ENCODE measurements around the gene SASS6.

The SASS6 gene, protein sequence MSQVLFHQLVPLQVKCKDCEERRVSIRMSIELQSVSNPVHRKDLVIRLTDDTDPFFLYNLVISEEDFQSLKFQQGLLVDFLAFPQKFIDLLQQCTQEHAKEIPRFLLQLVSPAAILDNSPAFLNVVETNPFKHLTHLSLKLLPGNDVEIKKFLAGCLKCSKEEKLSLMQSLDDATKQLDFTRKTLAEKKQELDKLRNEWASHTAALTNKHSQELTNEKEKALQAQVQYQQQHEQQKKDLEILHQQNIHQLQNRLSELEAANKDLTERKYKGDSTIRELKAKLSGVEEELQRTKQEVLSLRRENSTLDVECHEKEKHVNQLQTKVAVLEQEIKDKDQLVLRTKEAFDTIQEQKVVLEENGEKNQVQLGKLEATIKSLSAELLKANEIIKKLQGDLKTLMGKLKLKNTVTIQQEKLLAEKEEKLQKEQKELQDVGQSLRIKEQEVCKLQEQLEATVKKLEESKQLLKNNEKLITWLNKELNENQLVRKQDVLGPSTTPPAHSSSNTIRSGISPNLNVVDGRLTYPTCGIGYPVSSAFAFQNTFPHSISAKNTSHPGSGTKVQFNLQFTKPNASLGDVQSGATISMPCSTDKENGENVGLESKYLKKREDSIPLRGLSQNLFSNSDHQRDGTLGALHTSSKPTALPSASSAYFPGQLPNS

DNA sequence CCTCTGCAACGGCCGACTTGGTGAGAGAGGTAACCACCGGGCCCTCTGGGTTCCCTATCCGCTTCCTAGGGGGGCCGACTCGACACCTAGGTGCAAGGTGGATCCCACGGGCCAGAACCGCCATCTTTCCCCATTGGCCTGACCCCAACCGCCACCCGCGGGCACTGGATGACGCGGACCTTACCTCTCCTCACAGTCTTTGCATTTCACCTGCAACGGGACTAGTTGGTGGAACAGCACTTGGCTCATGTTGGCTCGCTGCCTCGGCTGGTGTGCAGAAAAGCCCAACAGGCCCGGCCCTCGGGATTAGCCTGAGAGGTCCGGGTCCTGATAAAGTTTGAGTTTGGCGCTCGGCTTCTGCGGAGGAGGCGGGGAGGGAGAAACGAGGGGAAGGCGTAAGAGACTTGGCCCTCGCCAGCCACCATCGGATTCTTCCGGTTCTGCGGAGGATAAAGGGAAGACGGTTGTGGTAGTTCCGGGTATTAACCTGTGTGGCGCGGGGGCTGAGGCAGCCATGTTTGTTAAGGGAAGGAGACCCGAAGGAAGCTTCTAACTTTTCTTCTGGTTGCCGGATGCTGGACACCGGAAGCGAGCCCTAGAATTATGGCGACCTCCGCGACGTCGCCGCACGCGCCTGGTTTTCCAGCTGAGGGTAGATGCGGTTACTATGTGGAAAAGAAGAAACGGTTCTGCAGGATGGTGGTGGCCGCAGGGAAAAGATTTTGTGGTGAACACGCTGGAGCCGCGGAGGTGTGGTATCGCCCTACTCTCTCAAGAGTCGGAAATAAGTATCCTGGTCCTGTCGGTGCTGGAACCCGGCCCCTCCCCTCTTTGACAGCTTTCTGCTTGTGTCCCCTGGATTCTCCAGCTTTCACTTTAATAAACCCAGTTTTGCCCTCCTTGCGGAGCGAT, at the start of gene SASS6, which contains the start of gene TRMT13:
TSS of gene SASS6 (minus strand) at position 365 of the 912 bp plus-strand sequence. CDS start at position 249, 116 bp downstream.
TSS of gene TRMT13 (plus strand) at position 598 of the 912 bp plus-strand sequence. CDS start at position 604, 6 bp downstream.
- TF ChIP-seq, protein P1, sequence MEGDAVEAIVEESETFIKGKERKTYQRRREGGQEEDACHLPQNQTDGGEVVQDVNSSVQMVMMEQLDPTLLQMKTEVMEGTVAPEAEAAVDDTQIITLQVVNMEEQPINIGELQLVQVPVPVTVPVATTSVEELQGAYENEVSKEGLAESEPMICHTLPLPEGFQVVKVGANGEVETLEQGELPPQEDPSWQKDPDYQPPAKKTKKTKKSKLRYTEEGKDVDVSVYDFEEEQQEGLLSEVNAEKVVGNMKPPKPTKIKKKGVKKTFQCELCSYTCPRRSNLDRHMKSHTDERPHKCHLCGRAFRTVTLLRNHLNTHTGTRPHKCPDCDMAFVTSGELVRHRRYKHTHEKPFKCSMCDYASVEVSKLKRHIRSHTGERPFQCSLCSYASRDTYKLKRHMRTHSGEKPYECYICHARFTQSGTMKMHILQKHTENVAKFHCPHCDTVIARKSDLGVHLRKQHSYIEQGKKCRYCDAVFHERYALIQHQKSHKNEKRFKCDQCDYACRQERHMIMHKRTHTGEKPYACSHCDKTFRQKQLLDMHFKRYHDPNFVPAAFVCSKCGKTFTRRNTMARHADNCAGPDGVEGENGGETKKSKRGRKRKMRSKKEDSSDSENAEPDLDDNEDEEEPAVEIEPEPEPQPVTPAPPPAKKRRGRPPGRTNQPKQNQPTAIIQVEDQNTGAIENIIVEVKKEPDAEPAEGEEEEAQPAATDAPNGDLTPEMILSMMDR (IDR thresholded peaks at IDR 0.05; ENCODE audit: borderline replicate concordance, insufficient read depth, low read depth, low read length): no peak
- peak within 1 kb of the TSS; percentile 94 for H3K4me3 ChIP-seq (ENCODE audit: low read depth, low read length)

DNA sequence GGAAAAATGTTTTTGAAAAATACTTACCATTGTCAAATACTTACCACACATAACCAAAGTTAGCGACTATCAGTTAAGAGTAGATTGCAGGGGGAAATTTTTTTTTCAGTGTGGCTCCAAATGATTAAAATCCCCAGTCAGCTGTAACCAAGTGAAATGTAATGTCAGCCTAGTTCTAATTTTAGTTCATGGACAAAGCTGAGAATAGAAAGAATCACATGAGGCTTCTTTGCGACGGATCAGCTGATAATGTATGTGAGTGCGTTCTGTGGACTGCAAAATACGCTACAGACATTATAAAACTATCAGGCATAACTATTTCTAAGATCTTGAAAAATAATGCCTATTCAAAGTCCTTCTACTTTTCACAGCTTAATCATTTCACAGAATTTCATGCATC, 45.4 kb upstream of the SASS6 start, which contains the start of gene LRRC39:
TSS of gene LRRC39 (minus strand) at position 166 of the 400 bp plus-strand sequence. CDS start 9,740 bp downstream, outside the sequence.
- no peak within 1 kb of the TSS for H3K4me3 ChIP-seq (ENCODE audit: low read depth, low read length)

DNA sequence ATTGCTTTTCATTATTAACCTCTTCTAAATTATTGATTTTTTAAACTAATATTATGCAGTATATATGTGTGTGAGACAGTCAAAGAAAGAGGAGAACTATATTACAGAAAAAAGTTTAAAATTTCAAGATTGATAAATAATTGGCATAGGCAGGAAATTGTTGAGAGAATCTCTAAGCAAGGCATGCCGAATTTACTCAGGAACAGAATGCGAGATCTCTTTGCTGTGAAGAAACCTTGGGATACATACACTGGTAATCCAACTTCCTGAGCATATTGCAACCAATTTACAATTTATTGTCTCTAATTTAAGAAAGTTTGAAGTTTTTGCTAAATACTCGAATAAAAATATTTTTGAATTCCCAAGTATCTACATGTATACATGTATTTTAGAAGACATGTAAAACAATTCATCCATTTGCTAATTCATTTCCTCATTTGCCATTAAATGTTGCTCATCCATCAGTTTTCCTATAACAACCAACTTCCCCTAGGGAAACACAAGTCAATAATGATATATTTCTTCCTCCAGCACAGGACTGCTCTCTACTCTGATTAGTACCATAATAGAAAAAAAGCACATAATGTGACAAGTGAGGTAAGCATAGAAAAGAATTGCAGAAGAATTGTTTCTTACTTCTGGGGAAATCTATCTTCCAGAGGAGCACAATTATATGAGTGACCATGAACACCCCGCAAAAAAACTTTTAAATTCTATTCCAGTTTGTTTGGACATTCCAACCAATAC, 44.7 kb upstream of the SASS6 start:
- H3K4me3 ChIP-seq (ENCODE audit: low read depth, low read length): no peak overlapping the region
- TF ChIP-seq, protein P1 (IDR thresholded peaks at IDR 0.05; ENCODE audit: borderline replicate concordance, insufficient read depth, low read depth, low read length): no peak

More for the DNA sequence above, 45.4 kb upstream of the SASS6 start, which contains the start of gene LRRC39:
- TF ChIP-seq, protein P1 (IDR thresholded peaks at IDR 0.05; ENCODE audit: borderline replicate concordance, insufficient read depth, low read depth, low read length): no peak

DNA sequence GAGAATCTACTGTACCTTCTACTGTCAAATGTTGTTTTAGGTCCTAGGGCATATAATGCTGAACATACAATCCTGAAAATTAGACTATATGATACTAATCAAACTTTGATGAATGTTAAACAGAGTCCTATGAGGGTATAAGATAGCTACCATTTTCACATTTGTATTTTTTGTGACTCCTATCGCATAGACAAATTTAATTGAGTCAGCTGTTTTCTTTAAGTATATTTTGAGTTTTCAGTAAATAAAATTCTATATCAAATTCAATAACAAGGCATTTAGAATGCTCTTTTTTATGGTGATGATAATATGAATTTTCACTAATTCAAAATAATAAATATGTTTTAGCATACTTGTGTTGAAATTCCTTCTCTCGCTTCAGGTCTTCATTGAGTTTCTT, 35.3 kb upstream of the SASS6 start:
- TF ChIP-seq, protein P1 (IDR thresholded peaks at IDR 0.05; ENCODE audit: borderline replicate concordance, insufficient read depth, low read depth, low read length): no peak
- H3K4me3 ChIP-seq (ENCODE audit: low read depth, low read length): no peak overlapping the region

DNA sequence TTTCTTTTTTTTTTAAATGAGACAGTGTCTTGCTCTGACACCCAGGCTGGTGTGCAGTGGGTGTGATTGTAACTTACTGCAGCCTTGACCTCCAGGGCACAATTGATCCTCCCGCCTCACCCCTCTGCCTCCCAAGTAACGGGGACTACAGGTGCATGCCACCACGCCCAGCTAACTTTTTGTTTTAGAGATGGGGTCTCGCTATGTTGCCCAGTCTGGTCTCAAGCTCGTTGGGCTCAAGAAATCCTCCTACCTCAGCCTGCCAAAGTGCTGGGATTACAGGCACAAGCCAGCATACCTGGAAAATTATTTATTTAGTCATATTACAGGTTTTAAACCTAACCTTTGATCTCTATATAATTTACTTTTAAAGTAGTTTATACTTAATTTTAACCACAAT, 32.0 kb upstream of the SASS6 start:
- TF ChIP-seq, protein P1 (IDR thresholded peaks at IDR 0.05; ENCODE audit: borderline replicate concordance, insufficient read depth, low read depth, low read length): no peak
- H3K4me3 ChIP-seq (ENCODE audit: low read depth, low read length): no peak overlapping the region

DNA sequence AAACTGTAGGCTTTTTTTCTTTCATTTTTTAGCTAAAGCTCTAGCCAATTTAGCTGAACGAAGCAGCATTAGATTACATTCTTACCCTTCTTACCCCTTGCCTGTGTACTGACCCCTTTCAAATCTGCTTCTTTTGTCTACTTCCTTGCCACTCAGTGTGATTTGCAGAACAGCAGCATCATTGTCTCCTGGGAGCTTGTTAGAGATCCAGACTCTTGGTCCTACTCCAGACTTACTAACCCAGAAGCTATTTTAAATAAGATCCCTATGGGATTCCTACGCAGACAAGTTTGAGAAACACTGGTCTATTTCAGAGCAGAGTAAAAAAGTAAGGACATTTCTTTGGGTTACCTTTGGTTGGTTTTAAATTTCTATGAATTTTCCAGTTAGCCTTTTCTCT, 31.5 kb upstream of the SASS6 start:
- TF ChIP-seq, protein P1 (IDR thresholded peaks at IDR 0.05; ENCODE audit: borderline replicate concordance, insufficient read depth, low read depth, low read length): no peak
- H3K4me3 ChIP-seq (ENCODE audit: low read depth, low read length): no peak overlapping the region
